DOHH2 (cell line): Measurements from ENCODE around the gene CSGALNACT2.

Source experiments
- CTCF ChIP-seq: fragments of 200-600 bp; sonication (generic); IDR thresholded peaks from one replicate; pipeline ENCODE4 v1.5.1; 2014; ENCODE audit warnings: antibody characterized with exemption, mild to moderate bottlenecking, low read depth, low read length; ENCODE audit not compliant: poor library complexity, severe bottlenecking
- EZH2phosphoT487 ChIP-seq: fragments of 200-600 bp; sonication (generic); IDR thresholded peaks from 2 replicates; pipeline ENCODE4 v1.6.1; 2017; ENCODE audit warnings: borderline replicate concordance, mild to moderate bottlenecking, antibody characterized with exemption, low read length, moderate library complexity, mixed read lengths

DNA sequence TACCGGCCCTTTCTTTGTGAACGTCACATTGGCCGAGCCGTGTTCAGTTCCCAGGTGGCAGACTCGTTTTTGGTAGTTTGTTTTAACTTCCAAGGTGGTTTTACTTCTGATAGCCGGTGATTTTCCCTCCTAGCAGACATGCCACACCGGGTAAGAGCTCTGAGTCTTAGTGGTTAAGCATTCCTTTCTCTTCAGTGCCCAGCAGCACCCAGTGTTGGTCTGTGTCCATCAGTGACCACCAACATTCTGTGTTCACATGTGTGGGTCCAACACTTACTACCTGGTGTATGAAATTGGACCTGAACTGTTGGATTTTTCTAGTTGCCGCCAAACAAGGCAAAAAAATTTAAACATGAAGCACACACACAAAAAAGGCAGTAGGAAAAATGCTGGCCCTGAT is 9.9 kb upstream of the CSGALNACT2 start:
- TF ChIP-seq CTCF (no peak), EZH2phosphoT487 (no peak)
